CD4-positive, alpha-beta T cell (primary cell): Measurements from ENCODE around the gene PPL. TPM values are rescaled to one million over a fixed set of nuclear protein-coding genes. Genes with fewer than 3 reads are reported as not detected.
"Not testable (repeated sequence)": the region's sequence is repeated elsewhere in the genome, so short reads cannot be mapped to it uniquely, and the experiment has no call there.

Source experiments
- ATAC-seq: fragments of 200-7000 bp; cut with Tn5 transposase; one replicate; pipeline ENCODE4 v1.10.0; 2022; ENCODE audit warnings: mild to moderate bottlenecking; ENCODE audit not compliant: poor library complexity
- CTCF ChIA-PET: fragments of 350-600 bp; sonication (Branson Sonifier 250); formaldehyde crosslinking; loops from one replicate; lab custom pipeline; 2021; ENCODE audit warnings: antibody characterized with exemption, inconsistent platforms; lab: Charles Lee
- POLR2A ChIA-PET: fragments of 350-600 bp; sonication (Branson Sonifier 250); formaldehyde crosslinking; loops from one replicate; lab custom pipeline; 2021; ENCODE audit warnings: antibody characterized with exemption, inconsistent platforms; lab: Charles Lee
- DNase-seq, 14 experiments: peaks; one replicate each; pipeline ENCODE4 v3.0.0-alpha.2; 2013 to 2020; ENCODE audit warnings: mixed read lengths in 2 of 14
- H3K27ac ChIP-seq, 2 donors: one replicate each; pipeline versions ENCODE4 v1.5.1 to v1.7.0; 2013; ENCODE audit warnings: low read length in 2 of 2, low read depth in 1 of 2, mild to moderate bottlenecking in 1 of 2
- H3K27me3 ChIP-seq, 2 experiments: 1 replicate in 1 of 2; 2 replicates in 1 of 2; pipeline versions ENCODE4 v1.6.1 to v1.7.0; 2013; ENCODE audit warnings: low read length in 2 of 2, control low read depth in 1 of 2, mild to moderate bottlenecking in 1 of 2, moderate library complexity in 1 of 2; ENCODE audit not compliant: insufficient read depth in 2 of 2, control insufficient read depth in 1 of 2
- H3K36me3 ChIP-seq: one replicate; pipeline ENCODE4 v1.6.1; 2013; ENCODE audit warnings: low read length, control low read depth; ENCODE audit not compliant: insufficient read depth
- H3K4me1 ChIP-seq: one replicate; pipeline ENCODE4 v1.6.1; 2013; ENCODE audit warnings: low read length, control low read depth; ENCODE audit not compliant: insufficient read depth
- H3K4me3 ChIP-seq: one replicate; pipeline ENCODE4 v1.5.1; 2013; ENCODE audit warnings: mild to moderate bottlenecking, low read length, moderate library complexity
- H3K9me3 ChIP-seq, 2 experiments: 1 replicate in 1 of 2; 2 replicates in 1 of 2; pipeline versions ENCODE4 v1.6.1 to v1.7.0; 2013; ENCODE audit warnings: low read length in 2 of 2, mild to moderate bottlenecking in 2 of 2, control low read depth in 1 of 2, moderate library complexity in 1 of 2; ENCODE audit not compliant: control insufficient read depth in 1 of 2, insufficient read depth in 1 of 2
- H3K27ac Mint-ChIP-seq: one replicate; pipeline ENCODE4 v1.8.0; 2020; ENCODE audit warnings: mixed read lengths
- H3K27me3 Mint-ChIP-seq: one replicate; pipeline ENCODE4 v1.8.0; 2021; ENCODE audit warnings: mixed read lengths
- H3K36me3 Mint-ChIP-seq: one replicate; pipeline ENCODE4 v1.8.0; 2021; ENCODE audit warnings: low read depth, mixed read lengths
- H3K4me1 Mint-ChIP-seq: one replicate; pipeline ENCODE4 v1.8.0; 2021; ENCODE audit warnings: low read depth, mixed read lengths
- H3K4me3 Mint-ChIP-seq: one replicate; pipeline ENCODE4 v1.8.0; 2020; ENCODE audit warnings: mild to moderate bottlenecking, mixed read lengths
- H3K9me3 Mint-ChIP-seq: one replicate; pipeline ENCODE4 v1.8.0; 2020; ENCODE audit warnings: mixed read lengths
- intact Hi-C, 2 experiments: fragments of 100-400 bp; cut with DNase I in 1 of 2; cut with micrococcal nuclease in 1 of 2; formaldehyde crosslinking; loops; one replicate each; pipeline versions ENCODE4 v1.15.1 to v1.9.0; 2023 to 2025; cut with DNase I, micrococcal nuclease
- total RNA-seq, 174 experiments: library from RNA in 2 of 174; stranded (reverse) in 2 of 174; gene quantifications; one replicate each; pipeline ENCODE4 v1.2.3 and lab custom pipeline; 2021 to 2026
- TF ChIP-seq, protein P1 (sequence below): fragments of 200-600 bp; IDR thresholded peaks from one replicate; pipeline ENCODE4 v1.8.0; 2022; ENCODE audit warnings: antibody characterized with exemption, mild to moderate bottlenecking

Gene PPL
- total RNA-seq, 2 experiments from 2014 or later = not detected

DNA sequence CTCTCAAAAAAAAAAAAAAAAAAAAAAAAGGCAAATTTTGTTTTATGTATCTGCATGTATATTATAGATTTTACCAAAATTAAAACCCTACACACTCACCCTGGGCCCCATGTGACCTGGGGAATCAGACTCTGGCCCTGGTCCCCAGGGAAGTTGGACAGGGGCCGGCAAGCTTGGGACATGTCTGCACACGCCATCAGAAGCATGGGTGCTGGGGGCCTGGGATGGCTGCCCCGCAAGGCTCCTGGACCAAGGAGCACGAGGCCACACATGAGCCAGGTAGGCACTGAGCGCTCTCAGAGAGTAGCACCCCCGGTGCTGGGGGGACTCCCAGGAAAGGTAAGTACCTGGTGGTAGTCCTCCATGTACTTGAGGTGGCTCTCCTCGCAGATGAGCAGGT, 39.6 kb downstream of the PPL start:
- Histone ChIP-seq H3K4me3 (no peak overlapping the region), H3K27me3 (peaks cover 0 to 5% of the 10 kb centered on the region in 2 experiments), H3K4me1 (no peaks in the 10 kb centered on the region), H3K27ac (no peak overlapping the region), H3K36me3 (no peaks in the 10 kb centered on the region), H3K9me3 (peaks cover 0 to 22% of the 10 kb centered on the region in 2 experiments)
- TF ChIP-seq, protein P1, sequence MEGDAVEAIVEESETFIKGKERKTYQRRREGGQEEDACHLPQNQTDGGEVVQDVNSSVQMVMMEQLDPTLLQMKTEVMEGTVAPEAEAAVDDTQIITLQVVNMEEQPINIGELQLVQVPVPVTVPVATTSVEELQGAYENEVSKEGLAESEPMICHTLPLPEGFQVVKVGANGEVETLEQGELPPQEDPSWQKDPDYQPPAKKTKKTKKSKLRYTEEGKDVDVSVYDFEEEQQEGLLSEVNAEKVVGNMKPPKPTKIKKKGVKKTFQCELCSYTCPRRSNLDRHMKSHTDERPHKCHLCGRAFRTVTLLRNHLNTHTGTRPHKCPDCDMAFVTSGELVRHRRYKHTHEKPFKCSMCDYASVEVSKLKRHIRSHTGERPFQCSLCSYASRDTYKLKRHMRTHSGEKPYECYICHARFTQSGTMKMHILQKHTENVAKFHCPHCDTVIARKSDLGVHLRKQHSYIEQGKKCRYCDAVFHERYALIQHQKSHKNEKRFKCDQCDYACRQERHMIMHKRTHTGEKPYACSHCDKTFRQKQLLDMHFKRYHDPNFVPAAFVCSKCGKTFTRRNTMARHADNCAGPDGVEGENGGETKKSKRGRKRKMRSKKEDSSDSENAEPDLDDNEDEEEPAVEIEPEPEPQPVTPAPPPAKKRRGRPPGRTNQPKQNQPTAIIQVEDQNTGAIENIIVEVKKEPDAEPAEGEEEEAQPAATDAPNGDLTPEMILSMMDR = no peak
- Mint-ChIP-seq H3K36me3 (no peaks in the 10 kb centered on the region), H3K27me3 (peaks cover 11% of the 10 kb centered on the region), H3K4me3 (no peak overlapping the region), H3K27ac (no peak overlapping the region), H3K9me3 (no peaks in the 10 kb centered on the region), H3K4me1 (no peaks in the 10 kb centered on the region)
- POLR2A ChIA-PET = no interaction called here
- ATAC-seq (no peak), DNase-seq (no peak)
- CTCF ChIA-PET = no interaction called here
- intact Hi-C loops = no loop called here

DNA sequence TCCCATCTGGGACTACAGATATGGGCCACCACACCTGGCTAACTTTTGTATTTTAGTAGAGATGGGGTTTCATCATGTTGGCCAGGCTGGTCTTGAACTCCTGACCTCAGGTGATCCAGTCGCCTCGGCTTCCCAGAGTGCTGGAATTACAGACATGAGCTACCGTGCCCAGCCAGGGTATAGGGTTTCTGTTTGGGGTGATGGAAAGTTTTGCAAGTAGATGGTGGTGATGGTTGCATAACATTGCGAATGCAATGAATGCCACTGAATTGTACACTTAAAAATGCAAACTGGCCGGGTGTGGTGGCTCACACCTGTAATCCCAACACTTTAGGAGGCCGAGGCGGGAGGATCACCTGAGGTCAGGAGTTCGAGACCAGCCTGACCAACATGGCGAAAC, 40.2 kb downstream of the PPL start:
- intact Hi-C loops, H3K4me1 ChIP-seq, H3K4me3 ChIP-seq, H3K4me1 Mint-ChIP-seq, CTCF ChIA-PET, H3K27ac ChIP-seq, H3K9me3 Mint-ChIP-seq, H3K4me3 Mint-ChIP-seq, ATAC-seq, H3K27me3 ChIP-seq, POLR2A ChIA-PET, H3K36me3 ChIP-seq, H3K27ac Mint-ChIP-seq, DNase-seq, H3K36me3 Mint-ChIP-seq: not testable (repeated sequence)
- H3K9me3 ChIP-seq = peaks cover 0 to 22% of the 10 kb centered on the region in 2 experiments
- H3K27me3 Mint-ChIP-seq = peaks cover 11% of the 10 kb centered on the region

DNA sequence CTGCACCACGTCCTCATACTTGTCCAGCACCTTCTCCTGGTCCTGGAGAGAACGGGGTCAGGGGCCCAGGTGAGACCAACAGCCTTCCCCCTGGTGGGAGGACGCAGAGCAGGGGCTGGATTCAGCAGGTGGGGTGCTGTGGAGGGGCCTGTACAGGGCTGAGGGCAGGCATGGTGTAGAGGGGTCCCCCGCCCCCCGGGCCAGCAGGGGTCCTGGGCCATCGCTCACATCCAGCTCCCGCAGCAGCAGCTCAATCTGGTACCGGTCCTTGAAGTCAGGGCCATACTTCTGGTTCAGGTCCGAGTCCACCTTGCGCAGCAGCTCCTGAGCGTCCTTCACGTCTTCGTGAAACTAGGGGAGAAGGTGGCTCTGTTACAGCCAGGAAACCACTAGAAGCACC, 41.6 kb downstream of the PPL start:
- Histone ChIP-seq H3K27me3 (peaks cover 0 to 2% of the 10 kb centered on the region in 2 experiments), H3K27ac (no peak overlapping the region), H3K36me3 (no peaks in the 10 kb centered on the region), H3K4me1 (no peaks in the 10 kb centered on the region), H3K4me3 (no peak overlapping the region), H3K9me3 (peaks cover 0 to 22% of the 10 kb centered on the region in 2 experiments)
- ChIA-PET POLR2A (no interaction called here), CTCF (no interaction called here)
- H3K36me3 Mint-ChIP-seq = no peaks in the 10 kb centered on the region
- ATAC-seq (no peak), DNase-seq (no peak)
- peaks cover 11% of the 10 kb centered on the region for H3K27me3 Mint-ChIP-seq
- no peaks in the 10 kb centered on the region for H3K4me1 Mint-ChIP-seq
- TF ChIP-seq, protein P1 = no peak
- no peak overlapping the region for H3K27ac Mint-ChIP-seq
- intact Hi-C loops = no loop called here
- no peaks in the 10 kb centered on the region for H3K9me3 Mint-ChIP-seq
- H3K4me3 Mint-ChIP-seq = no peak overlapping the region
